NCI-H1436 (cell line): ENCODE measurements around the gene PTCD2.
"Not testable (repeated sequence)": the region's sequence is repeated elsewhere in the genome, so short reads cannot be mapped to it uniquely, and the experiment has no call there.

Source experiments
- DNase-seq: peaks from one replicate; lab custom pipeline; 2025; lab: John Stamatoyannopoulos, UW

Gene PTCD2

DNA sequence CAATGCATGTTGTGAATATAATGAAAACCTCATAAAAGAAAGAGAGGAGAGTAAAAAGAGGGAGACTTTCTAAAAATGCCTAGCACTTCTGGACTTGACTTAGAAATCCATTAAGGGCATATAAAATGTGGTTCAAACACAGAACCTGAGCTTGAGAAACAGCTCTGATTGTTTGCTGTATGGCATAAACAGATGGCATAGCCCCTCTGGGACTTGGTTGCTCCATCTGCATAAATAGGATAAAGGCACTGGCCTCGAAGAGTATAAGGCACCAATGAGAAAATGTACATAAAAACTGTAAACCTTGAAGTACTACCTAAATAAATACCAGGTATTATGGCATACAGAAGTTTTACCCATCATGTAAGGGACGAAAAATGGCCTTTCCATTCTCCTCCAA is 23.9 kb upstream of the PTCD2 start:
- no peak for DNase-seq

DNA sequence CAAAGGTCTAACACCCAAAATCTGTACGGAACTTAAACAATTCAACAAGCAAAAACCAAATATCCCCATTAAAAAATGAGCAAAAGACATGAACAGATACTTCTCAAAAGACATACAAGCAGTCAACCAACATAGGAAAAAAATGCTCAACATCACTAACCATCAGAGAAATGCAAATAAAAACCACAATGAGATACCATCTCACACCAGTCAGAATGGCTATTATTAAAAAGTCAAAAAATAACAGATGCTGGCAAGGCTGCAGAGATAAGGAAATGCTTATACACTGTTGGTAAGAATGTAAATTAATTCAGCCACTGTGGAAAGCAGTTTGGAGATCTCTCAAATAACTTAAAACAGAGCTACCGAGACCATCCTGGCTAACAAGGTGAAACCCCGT is 22.0 kb upstream of the PTCD2 start:
- DNase-seq: not testable (repeated sequence)

DNA sequence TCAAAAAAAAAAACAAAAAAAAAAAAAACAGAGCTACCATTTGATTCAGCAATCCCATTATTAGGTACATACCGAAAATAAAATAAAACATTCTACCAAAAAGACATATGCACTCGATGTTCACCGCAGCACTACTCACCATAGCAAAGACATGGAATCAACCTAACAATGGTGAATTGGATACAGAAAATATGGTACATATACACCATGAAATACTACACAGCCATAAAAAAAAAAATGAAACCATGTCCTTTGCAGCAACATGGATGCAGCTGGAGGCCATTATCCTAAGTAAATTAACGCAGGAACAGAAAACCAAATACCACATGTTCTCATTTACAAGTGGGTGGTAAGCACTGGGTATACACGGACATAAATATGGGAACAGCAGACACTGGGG is 21.5 kb upstream of the PTCD2 start:
- no peak for DNase-seq

DNA sequence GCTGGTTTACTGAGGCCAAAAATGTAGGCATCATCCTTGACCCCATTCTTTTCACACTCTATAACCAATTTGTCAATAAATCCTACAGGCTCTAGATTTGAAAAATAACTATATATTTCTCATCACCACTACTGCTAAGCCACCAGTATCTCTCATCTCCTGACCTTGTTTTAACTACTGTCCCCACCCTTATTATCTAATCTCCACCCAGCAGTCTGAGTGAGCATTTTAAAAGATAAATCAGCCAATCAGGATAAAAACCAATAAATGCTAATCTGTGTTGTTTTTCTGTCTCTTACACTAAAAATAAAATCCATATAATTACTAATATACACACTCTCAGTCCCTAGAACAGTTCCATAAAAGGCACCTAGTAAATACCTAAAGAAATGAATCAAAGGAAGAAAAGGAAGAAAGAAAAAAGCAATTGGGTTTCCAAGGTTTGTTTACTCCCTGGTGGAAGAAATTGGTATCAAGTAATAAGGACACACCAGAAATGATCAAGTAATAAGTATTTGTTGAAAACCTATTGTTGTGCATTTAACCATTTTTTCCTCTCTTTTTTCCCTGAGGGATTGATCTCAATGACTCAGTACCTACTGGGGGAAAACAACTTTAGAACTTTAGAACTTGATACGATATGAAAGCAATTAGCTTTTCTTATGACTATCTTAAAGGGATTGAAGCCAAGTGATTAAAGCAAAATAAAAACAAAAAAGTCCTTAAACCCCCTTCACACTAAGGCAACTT is 19.4 kb upstream of the PTCD2 start:
- DNase-seq: no peak

DNA sequence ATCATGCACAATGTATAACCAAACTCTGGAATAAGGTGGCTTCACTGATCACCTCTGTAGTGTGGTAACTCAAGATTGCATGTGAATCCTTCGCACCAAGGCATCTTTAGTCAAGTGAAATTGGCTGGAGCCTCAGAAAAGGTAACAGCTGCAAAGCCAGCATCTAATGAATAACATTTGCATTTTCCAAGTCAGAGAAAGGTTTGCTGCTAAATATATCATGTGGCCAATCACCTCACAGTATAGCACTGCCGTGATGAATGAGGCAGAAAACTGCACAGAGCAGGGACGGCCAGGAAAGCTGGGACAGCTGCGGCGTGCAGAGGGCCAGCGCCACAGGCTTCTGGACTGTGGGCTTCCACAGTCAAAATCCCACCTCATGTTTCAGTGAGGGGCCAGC is 18.6 kb upstream of the PTCD2 start:
- no peak for DNase-seq

DNA sequence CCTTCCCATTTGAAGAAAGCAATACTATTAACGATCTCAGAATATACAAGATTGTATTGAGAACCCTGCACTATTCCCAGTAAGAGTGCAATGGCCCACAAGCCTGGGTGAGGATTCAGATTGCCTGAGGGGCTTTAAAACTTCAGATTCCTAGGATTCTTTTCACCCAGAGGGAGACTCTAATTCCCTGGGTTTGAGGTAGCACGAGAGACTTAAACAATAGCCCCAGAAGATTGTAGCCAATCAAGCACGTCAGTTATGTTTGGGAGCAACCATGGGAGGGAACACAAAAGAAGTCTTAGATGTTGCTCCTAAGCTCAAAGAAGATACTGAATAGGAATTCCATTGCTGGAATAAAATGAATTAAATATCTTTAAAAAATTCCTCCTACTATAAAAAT is 18.0 kb upstream of the PTCD2 start:
- no peak for DNase-seq

DNA sequence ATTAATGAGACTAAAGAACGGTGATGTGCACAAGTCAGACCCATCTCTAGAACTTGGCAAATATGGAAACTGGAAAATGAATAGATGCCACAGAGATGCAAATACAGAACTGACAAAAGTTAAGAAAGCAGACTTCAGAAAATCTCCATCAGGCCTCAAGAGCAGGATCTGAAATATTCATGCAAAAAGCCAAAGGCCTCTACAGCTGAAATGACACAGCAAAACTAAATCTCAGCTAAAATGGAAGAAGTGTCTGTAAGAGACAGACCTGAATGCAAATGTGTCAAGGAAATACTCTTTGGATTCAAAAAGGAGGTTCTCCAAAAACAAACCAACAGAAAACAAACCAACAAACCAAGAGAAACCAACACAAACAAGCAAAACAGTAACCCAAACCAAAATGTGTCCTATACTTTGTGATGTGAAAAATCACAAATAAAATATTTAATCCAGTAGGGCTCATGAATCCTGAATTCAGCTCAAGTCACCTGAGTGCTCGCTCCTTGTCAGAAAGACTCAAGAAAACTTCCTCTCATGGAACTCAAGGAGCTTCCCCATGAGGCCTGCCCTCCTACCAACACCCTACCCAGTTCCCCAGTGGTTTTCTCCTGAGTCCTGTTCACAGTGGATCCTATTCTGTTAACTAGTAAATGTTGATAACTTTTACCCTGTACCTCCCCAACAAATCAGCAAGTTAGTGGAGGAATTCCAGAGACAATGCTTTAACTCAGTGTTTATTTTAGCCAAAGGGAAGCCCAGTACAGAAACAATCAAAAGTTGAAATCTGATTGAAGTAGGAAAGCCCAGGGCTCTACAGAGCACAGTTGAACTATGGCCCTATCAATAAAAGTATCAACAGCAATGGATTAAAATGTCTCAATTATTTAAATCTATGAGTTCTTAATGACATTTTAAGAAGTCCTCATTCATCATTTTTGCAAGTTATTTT is 14.7 kb upstream of the PTCD2 start:
- DNase-seq: no peak

DNA sequence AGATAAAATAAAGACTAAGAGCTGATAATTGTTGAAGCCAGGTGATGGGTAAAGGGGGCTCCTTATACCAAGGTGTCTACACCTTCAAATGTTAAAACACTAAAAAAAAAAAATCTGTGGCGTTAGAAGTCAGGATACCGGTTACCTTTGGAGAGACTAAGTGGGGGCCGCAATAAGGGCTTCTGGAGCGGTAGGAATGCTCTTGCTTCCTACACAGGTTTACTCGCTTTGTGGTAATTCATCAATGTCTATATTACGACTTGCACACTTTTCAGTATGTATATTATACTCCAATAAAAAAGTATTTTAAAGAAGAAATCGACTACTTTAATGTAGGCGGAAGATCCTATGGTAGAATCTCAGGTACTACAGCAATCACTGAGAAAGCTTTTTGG is 12.6 kb upstream of the PTCD2 start:
- no peak for DNase-seq

DNA sequence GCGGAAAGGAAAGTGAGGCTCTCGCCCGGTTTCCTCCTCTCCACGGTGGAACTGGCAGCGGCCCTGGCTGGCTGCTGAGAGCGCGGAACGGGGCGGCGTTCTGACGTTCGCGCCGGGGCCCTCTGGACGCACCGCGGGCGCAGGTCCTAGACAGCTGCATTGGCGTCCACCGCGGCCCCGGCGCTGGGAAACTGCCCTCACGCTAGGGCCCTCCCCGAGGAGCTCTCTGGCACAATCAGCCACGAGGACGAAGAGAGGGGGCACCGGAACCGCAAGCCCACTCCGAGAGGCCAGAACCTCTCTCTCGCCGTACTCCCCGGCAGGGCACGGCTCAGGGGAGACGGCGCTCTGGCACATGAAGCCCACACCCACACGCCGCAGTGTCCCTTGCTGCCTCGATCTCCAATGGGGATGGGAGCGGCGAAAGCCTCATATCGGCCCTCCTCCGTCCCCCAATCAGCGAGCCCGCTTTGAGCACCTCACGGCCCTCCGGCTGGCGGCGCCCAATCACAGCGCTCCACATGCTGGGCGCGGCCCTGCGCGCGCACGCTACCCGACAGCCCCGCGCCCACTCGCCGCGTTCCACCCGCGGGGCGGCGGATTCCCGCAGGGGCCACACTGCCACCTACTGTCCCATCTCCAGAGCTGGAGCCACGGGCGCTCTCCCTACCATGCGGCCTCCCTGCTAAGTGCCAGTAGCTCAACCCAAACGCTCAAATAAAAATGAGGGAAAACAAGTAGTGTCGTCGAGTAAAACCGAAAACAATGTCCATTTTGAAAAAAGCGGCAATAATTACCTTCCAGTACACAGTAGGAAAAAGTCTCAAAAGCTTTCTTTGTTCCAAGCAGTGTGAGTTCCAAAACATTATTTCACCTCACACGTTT is 12.0 kb upstream of the PTCD2 start:
- DNase-seq: peak; percentile 97

DNA sequence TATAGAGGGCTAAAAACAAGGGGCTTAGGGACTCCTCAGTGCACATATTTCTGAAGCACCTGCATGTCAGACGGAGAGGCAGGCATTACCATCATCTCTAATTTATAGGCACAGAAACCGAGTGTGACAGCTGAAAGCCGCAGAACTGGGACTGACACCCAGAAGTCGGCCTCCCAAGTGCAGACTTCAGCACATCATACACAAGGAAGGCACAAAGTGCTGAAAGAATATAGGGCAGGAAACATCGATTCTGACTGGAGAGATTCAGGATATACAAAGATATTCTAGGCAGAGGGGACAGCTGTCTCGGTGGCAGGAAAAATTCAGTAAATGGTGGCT is 11.4 kb upstream of the PTCD2 start:
- no peak for DNase-seq

DNA sequence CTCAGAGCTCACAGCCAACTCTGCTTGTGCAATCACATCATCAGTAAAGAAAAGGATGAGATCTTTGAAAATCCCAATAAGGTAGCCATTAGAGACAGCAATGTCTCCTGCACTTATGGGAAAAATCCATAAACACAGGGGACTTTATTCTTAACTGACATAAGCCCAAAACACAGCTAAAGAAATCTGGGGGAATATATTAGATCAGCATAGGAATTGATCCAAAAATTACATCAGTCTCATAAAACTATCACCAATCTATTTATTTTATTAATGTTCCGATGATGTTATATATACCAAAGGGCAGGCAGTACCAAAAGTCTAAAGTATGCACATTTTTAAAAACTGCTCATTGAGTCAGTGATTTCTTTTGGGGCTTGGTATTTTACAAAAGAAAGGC is 7.0 kb upstream of the PTCD2 start:
- DNase-seq: no peak

DNA sequence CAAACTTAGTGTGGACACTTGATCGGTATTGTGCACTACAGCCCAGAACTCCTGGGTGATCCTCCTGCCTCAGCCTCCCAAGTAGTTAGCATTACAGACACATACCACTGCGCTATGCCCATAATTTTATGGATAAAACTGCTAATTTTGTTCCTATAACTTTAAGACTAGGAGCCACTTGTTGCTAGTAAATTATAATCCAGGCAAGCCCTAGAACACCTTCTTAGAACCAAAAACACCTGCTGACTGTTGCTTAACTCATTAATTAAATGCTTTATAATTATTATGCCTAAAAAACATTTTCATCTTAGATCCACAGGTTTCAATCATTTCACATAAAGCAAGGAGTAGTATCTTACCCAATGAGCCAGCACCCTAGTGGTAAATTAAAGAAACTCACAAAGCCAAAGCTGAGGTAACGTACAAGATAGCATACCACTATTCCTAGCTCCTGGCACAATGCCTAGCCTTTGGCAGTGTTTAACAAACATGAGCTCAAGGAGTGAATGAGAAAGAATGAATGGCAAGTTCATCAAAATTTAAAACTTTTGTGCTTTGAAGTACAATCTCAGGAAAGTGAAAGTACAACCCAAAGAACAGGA is 5.5 kb upstream of the PTCD2 start:
- no peak for DNase-seq

DNA sequence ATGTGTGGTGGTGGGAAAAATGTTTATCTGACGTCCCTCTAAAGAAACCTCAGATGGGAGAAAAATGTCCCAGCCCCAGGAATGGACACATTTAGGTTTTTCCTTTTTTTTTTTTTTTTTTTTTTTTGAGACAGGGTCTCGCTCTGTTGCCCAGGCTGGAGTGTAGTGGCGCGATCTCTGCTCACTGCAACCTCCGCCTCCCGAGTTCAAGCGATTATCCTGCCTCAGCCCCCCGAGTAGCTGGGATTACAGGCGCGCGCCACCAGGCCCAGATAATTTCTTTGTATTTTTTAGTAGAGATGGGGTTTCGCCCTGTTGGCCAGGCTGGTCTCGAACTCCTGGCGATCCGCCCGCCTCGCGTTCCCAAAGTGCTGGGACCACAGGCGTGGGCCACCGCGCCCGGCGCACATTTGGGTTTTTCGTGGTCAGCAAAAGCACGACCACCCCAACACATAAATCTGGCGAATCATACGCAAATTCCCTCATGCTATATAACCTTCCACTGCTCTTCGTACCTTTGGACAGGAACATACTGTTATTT is 668 bp upstream of the PTCD2 start:
- DNase-seq: not testable (repeated sequence)

DNA sequence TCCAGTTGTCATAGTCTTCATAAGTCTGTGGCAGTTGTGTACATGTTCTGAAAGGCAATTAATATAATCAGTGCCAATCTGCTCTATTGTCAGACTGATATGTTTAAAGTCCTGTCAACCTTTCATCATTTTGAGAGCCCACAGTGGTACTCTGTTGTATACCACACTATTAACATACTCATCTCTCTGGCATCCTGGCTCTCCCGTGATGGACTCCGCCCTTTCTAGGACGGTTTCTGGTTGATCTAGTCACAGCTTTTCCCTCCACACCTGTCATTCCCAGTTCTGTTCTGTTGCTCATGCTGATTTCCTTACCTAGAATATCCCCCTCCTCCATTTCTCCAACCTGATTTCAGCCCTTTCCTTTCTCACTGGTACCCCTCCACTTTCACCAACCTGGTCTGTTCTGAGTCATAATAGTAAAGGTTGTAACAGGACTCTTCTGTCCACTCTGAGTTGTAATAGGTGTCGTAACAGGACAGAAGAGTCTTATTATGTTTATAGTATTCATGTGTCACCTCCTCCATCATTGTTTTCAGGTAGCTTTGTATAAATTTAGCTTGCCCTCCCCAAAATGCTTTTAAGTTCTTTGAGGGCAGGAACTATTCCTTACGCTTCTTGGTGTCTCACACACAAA is 4.1 kb downstream of the PTCD2 start:
- no peak for DNase-seq

DNA sequence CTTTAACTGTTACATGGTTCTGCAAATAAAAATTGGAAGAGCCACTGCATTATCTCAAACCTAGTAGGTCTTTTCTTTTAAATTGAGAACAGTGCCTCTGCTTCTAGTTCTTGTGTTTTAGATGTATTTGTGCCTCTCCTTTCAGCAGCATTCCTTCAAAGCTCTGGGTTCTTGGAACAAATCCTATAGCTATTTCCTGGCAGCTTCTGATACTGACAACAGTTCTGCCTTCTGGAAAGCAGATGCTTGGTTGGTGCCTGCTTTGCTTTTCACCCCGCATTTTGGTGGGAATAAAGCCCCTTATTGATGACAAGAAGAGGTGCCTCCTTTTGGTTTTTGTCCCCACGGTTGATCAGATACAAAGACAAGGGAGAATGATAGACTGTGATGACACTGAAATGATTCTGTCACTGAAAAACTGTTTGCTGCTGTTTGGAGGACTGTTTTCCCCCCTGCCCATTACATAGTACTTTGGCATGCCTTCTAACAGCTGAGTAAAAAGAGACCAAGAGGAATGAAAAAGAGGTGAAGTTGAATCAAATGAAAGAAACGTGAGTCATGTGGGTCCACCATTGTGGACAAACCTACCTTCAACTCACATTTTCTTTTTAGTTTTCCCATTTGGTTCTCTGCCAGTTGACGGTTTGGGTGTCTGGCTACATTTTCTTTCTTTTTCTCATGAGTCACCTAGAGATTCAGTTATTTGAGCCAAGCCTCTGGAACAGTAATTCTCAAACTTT is 5.6 kb downstream of the PTCD2 start:
- DNase-seq: no peak

DNA sequence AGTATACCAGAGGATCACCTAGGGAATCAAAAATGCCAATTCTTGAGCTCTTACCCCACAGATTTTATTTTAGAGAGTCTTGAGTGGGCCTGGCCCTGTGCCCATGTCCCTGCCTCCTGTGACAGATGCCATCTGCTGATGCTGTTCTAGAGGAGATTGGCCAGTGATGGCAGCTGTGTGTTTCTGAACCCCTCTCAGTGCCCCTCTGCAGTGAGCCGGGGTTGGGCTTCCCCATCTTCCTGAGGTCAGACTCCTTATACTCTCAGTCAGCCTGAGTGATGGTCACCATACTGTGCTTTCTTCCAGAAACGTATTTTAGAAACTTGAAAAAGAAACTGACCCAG is 6.1 kb downstream of the PTCD2 start:
- no peak for DNase-seq

DNA sequence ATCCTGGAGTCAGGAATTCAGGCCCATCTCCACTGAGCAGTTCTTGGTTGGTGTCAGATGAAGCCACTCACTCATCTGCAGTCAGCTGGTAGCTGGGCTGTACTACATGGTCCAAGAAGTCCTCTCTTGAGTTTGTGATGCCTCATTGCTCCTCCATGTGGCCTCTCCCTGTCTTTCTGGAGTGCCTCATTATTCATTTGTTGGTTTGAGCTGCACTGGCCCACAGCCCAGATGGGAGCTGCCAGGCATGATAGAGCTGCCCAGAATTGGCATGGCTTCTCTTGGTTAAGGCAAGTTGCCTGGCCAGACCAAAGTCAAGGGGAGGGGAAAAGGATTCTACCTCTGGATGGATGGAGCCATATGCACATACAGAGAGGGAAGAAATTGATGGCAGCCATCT is 8.0 kb downstream of the PTCD2 start:
- DNase-seq: no peak

DNA sequence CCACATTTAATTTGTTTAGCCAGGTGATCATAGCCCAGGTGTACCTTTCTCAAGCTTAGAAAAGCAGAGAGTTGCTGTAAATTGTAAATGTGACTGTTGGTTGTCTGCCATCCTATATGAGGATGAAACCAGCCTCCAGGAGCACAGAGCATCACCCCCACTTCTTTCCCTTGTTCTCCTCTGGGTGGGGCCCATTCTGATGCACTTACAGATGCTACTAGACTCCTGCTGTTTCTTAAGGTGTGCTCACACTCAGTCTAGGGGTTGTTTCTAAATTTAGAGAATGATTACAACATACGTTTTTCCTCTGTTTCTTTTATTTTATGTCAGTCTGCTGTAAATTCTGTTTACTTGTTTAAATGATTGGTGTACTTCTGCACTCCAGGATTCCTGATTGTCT is 10.5 kb downstream of the PTCD2 start:
- DNase-seq: no peak

DNA sequence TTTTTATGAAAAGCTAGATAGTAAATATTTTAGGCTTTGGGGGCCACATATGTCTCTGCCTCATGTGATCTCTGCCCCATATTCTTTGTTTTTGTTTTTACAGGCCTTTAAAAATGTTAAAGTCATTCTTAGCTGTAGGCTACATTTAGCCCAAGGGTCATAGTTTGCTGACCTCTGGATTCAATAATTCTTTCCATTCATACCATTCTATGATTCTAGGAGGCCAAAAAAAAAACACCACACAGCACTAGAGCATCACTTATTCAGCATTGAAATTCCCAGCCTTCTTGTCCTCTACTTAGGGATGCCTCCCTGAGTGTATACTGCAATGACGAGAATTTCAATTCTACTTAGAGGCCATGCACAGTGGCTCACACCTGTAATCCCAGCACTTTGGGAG is 17.0 kb downstream of the PTCD2 start:
- DNase-seq: no peak

DNA sequence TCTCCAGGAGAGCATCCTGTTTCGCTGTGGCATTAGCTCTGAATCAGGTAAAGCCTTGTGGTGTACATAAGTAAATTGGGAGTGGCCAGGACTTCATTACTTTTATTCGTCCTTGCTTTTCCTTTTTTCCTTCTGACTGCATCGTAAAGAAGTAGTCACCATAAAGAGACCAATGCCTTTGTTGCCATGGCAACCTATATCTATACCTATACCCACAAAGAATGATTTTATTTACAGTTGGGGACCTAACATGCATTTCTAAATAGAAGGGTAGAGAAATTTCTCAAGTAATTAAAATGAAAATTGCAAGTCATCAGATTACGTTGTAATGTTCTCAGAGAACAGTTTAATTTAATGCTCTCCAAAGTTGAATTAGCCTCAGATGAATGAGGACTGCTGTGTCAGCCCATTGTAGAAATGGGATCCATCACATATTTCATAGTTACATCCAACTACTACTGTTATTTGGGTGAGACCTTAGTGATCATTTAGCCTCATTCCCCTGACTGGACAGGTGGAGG is 18.6 kb downstream of the PTCD2 start:
- DNase-seq: no peak
